ENCODE measurements around the gene TNRC18. TPM values are rescaled to one million over a fixed set of nuclear protein-coding genes. Genes with fewer than 3 reads are reported as not detected.

The TNRC18 gene
- total RNA-seq, 4 donors from 2014 or later: 79.9 to 160 (median 91.3) TPM

GRCh38 chr7:5359344-5359743 is 64.3 kb downstream of the TNRC18 start:
- TF ChIP-seq CTCF (IDR thresholded peaks at IDR 0.05): no peak
- no peak for TF ChIP-seq POLR2A (IDR thresholded peaks at IDR 0.05)
- H3K4me3 ChIP-seq (ENCODE audit: low read depth, poor library complexity, severe bottlenecking): no peak overlapping the region
- intact Hi-C loops (cut with DNase I; ENCODE audit: low total_unique reads): no loop called here
- 80 to 81% methylated on average over 9 of the region's 9 CpGs for WGBS, 2 donors
- DNase-seq (ENCODE audit: low spot score in 2 of 2): no peak

GRCh38 chr7:5357951-5358350 is 65.7 kb downstream of the TNRC18 start:
- intact Hi-C loops (cut with DNase I; ENCODE audit: low total_unique reads): no loop called here
- DNase-seq (ENCODE audit: low spot score in 2 of 2): no peak
- no peak overlapping the region for H3K4me3 ChIP-seq (ENCODE audit: low read depth, poor library complexity, severe bottlenecking)
- TF ChIP-seq CTCF (IDR thresholded peaks at IDR 0.05): no peak
- no peak for TF ChIP-seq POLR2A (IDR thresholded peaks at IDR 0.05)
- 50 to 56% methylated on average over 10 of the region's 10 CpGs for WGBS, 2 donors

- WGBS, 2 donors: 92 to 93% methylated on average over 16 of the region's 16 CpGs
- TF ChIP-seq POLR2A (IDR thresholded peaks at IDR 0.05) (no peak), CTCF (IDR thresholded peaks at IDR 0.05) (no peak)
- no peak for DNase-seq (ENCODE audit: low spot score in 2 of 2)
- no peak overlapping the region for H3K4me3 ChIP-seq (ENCODE audit: low read depth, poor library complexity, severe bottlenecking)
- intact Hi-C loops (cut with DNase I; ENCODE audit: low total_unique reads): no loop called here
Observed at GRCh38 chr7:5356751-5357119, 66.9 kb downstream of the TNRC18 start.

- TF ChIP-seq POLR2A (IDR thresholded peaks at IDR 0.05) (no peak), CTCF (IDR thresholded peaks at IDR 0.05) (no peak)
- peak in 1 of 2 donors; percentile 68 for DNase-seq (ENCODE audit: low spot score in 2 of 2)
Observed at GRCh38 chr7:5354460-5355232, 69.0 kb downstream of the TNRC18 start.

GRCh38 chr7:5352440-5353010 is 71.1 kb downstream of the TNRC18 start:
- TF ChIP-seq POLR2A (IDR thresholded peaks at IDR 0.05) (no peak), CTCF (IDR thresholded peaks at IDR 0.05) (no peak)
- H3K4me3 ChIP-seq (ENCODE audit: low read depth, poor library complexity, severe bottlenecking): no peak overlapping the region
- DNase-seq (ENCODE audit: low spot score in 2 of 2): no peak
- 93 to 96% methylated on average over 19 of the region's 19 CpGs for WGBS, 2 donors
- intact Hi-C loops (cut with DNase I; ENCODE audit: low total_unique reads): no loop called here

More at GRCh38 chr7:5354460-5355232, 69.0 kb downstream of the TNRC18 start:
- intact Hi-C loops (cut with DNase I; ENCODE audit: low total_unique reads): no loop called here
- 30 to 32% methylated on average over 16 to 17 of the region's 17 CpGs for WGBS, 2 donors
- no peak overlapping the region for H3K4me3 ChIP-seq (ENCODE audit: low read depth, poor library complexity, severe bottlenecking)

All from lower leg skin (tissue), 4 donors.